Inflammatory macrophage treated with lipopolysaccharide for 1 hour (primary cell): ENCODE results near the gene ERC2.

ENCODE experiments used
- DNase-seq, 2 donors: peaks; one replicate each; pipeline ENCODE4 v3.0.0-alpha.2; 2020 to 2022

Gene ERC2

GRCh38 chr3:55564726-55565125, 903.5 kb downstream of the ERC2 start:
- DNase-seq = no peak

GRCh38 chr3:55562700-55563099, 905.6 kb downstream of the ERC2 start:
- no peak for DNase-seq

DNA sequence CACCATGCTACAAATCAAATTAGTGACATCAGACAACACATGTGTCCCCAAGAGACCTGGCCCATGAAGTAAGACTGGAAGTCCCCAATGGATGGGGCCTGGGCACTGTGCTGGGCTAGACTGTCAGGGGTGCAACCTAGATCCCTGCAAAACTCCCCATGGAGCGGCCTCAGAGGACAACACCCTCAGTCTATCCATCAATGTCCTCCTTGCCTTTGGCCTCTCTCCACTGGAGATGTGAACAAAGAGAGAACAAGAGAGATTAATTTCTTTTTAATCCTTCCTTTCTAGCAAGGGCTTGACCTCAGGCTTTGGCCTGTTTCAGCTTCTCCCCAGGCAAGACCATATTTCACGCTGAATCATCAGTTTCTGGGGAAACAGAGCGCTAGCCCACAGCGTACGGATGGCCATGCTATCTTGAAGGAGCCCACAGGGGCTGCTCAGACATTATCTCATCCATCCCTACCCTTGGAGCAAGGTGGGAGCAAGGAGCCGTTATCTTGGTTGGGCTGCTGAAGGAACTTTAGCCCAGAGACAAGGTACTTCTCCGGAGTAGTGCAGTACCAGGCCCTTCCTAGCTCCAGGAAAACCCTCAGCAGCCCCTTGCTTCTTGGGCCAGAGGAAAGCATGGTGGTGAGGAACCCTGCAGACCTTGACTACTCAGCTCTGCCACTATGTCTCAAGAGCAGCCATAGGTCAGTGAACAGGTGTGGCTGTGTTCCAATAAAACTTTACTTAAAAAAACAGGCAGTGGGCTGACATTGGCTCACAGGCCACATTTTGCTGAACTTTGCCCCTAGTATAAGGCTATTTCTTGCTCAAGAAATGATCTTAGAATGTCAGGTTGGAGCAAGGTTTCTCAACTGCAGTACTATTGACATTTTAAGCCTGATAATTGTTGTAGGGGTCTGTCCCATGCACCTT, 908.5 kb downstream of the ERC2 start:
- no peak for DNase-seq

GRCh38 chr3:55558316-55558715, 910.0 kb downstream of the ERC2 start:
- no peak for DNase-seq

DNA sequence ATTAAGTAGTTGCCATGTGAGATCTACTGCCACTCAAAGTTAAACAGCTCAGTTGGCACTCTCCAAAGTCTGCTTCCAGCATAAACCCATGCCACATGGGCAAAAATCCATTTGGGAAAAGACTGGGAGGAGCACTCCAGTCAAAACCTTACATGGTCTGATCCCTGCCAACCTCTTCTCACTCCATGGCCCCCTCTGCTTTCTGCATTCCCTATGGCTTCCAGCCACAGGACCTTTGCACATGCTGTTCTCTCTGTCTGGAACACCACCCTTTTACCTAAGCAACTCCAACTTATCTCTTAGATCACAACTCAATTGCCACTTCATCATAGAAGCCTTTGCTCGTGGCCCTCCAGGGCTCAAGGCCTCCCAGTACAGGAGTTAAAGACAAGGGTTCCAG, 910.7 kb downstream of the ERC2 start:
- DNase-seq = no peak

DNA sequence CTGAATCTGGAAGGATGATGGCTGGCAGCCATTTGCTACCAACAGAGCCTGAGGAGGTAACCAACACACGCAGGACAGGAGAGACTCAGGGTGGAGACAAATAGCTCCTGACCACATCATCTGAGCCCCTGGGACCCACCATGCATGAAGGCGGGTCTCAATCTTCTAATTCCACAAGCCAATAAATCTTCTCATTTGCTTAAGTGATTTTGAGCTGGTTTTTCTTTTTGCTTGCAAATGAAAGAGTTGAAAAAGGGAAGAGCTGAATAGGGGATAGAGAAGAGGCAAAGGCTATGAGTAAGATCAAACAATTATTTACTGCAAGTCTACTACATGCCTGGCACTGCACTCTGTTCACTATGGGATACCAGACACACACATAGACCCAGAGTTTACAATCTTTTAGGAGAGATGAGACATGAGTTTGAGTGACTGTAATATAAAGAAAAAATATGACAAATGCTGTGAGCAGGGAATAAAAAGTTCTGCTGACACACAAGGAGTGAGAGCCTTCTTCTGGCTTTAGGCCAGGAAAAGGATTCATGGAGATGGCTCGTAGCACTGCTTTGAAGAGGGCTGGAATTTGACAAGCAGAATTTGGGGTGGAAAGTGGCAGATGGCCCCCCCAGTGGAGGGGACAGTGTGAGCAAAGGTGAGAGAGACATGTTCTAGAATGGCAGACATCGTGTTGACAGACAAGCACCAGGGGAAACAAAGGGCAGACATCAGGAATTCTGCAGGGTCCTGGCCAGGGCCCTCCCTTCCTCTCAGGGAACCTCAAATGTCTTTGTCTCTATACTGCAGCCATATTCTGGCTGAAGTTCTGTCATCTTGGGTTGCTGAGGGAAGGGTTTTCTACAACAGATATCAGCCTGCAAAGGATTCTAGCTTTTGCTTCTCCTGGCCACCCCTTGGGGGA, 911.4 kb downstream of the ERC2 start:
- no peak for DNase-seq

DNA sequence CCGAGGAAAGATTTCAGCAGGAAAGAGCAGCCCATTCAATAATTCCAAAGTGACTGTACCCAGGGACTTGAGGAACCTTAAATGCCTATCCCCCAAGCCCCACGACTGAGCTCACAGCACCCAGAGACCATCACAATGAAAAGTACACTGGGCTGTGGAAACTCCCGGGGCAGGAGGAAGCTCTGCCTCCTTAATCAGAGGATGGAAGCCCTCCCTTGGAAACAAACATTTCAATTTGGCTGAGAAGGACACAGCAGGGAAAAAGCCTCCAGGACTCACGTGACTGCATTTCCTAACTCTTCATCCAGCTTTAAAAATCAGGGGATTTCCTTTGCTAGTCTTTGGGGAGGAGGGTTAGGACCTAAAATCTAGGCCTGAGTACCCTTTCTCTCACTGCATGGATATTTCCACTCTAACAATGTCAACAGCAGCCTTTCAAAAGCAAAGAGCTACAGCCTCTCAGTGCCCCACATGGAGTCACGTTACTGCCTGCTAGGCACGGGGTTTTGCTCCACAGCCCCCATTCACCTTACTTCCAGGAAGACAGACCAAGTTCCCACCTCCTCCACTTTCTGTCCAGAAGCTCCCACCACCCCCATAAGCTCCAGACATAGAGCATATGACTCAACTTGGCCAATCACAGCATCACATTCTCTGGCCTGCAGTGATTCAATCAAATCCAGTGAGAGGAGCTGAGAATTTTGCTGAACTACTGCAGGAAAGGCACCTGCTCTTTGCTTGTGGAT, 912.2 kb downstream of the ERC2 start:
- no peak for DNase-seq

DNA sequence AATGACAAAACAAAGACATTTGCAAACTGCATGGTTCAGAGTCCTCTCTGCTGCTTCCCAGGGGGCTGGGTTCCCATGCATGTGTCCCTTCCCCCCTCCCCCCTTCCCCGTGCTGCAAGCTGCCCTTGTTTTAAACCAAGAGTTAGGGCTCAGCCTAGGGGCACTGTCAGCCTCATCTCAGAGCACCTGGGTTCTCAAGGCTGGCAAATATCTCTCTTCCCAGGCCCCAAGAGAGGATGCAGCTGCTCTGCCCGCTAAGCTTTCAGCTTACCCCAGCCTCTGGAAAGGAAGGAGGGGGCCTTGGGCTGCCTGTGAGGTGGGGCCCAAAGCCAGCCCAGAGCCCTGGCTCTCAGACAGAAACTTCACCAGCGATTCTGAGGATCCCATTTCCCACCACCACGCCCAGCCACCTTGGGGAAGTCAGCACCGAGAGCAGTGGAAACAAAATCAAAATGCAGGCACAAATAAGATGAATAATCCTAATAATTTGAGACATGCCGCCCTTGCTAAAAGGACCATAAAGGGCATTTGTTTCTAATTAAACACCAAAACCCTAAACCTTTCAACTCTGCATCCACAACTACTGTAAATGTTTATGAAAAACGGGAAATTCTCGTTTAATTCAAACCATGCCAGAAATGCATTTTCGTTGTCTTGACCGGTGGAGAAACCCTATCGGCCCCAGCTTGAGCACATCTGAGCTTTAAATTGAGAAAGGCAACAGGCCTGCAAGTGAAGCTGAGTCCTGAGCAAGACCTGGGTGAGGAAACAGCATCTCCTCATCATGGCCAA, 913.4 kb downstream of the ERC2 start:
- DNase-seq = no peak

- DNase-seq = no peak
Observed at GRCh38 chr3:55551644-55552043, 916.6 kb downstream of the ERC2 start.

DNA sequence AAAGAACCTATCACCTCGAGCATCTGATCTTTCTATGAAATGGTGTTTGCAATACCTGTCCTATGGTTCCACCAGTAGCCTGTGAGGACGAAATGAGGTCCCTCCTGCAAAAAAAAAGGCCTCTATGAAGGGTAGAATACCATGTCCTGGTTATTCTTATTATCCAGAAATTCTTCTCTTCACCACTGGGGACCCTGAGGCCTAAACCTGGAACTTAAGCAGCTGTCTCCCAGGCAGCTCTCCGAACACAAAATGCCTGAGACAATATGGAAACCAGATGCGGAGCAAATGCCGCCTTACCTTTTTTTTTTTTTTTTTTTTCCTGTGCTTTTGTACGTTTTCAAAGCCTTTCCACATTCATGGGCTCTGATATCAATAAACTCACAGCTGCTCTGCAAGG, 919.1 kb downstream of the ERC2 start:
- DNase-seq = no peak

- DNase-seq = no peak
Observed at GRCh38 chr3:55546866-55547669, 921.2 kb downstream of the ERC2 start.

DNA sequence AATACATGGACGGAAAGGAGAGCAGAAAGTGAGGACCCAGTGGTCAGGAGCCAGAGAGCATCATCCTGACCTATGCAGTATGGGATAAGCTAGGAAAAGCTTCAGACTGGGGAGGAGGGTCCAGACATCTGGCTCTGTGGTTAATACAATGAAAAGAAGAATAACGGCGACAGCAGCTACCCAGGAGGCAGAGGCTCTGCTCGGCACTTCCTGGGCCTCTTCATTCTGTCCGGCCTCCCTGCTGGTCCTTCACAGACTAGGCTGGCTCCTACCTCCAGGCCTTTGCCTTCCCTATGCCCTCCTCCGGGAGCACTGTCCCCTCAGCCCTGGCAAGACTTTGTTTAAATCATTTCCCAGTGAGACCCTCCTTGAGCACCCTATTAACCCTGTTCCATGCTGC, 922.3 kb downstream of the ERC2 start:
- no peak for DNase-seq

DNA sequence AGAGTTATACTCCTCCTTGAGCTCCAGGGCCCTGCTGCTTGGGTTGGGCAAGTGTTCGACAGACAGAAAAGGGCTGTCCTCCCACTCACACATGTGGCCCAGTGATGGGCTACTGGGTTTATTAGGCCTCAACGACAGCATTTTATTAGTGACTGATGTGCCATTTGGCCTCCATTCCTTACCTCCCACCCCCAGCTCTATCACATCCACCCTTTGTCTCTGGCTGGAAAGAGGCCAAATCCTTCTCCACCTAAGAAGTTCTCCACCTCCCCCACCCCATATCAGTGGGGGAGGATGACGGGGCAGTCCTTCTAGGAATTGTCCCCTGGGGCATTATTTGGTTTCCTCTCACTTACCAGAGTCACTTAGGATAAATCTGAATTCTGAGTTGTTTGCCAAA, 924.0 kb downstream of the ERC2 start:
- DNase-seq = no peak

DNA sequence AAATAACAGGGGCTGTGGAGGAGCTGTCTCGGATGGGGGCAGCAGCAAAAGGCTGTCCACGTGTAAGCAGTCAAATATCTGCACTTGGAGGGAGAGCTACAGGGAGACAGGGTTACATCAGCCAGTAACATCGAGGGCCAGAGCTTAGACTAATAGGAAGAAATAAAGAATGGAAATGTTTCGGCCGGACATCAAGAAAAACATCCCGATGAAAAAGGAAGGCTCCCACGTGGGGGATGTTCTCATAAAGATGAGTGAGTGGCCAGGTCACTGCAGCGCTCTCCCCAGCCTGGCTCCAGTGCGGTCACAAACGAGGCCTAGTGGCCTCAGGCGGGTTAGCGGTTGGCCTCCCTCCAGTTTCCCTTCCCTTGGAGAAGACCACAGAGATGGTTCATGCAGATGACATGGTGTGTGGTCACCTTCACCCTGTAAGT, 925.1 kb downstream of the ERC2 start:
- DNase-seq = no peak

DNA sequence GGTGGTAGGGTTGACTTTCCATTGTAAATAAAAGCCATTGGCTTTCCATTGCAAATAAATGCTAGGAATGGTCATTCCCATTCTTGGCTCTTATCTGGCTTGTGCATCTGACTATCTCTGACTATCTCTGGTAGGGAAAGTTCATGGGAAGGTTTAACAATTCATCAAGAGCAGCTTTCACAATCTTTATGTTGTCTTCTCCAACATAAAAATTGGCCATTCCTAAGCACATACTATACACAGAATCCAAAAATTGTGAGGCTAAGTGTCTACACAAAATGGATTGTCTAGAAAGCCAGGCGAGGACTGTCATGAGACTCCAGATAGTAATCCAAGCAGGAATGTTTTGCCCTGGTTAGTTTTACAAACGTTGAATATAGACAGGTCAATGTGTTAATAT, 926.8 kb downstream of the ERC2 start:
- DNase-seq = no peak

GRCh38 chr3:55541016-55541415, 927.3 kb downstream of the ERC2 start:
- DNase-seq = no peak

GRCh38 chr3:55540579-55540978, 927.7 kb downstream of the ERC2 start:
- no peak for DNase-seq

DNA sequence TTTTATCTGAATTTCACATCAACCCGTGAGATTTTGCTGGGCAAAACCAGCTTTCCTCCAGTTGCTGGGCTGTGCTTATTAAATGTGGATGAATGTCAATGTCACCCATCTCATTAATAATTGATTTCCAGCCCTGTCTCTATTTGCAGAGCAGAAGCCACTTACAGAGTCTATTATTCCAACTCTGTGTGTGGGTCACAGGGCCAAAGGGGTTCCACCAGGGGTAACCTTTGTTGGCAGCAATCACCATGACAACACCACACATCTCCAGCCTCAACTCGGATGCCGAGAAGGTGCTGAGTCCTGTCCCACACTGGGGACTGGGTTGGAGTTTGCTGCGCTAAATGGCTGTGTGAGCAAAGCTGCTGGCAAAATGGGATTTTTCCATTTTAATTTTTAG, 930.1 kb downstream of the ERC2 start:
- no peak for DNase-seq

DNA sequence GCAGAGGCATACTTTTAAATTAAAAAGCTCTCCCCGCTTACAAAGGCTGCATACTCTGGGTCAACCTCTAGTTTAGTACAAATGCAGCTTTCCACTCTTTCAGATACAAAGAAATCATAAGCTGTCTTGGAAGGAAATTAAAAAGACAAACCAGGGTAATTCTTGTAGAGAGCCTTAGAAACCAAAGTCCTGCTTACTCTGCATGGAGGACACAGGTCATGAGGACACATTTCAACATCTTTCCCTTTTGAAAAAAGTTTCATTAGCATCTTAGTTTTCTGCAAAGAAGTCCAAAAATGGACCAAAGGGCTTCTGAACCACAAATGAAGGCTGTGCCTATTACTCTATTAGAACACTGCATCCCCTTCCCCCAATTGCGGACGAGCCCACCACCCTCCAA, 930.7 kb downstream of the ERC2 start:
- no peak for DNase-seq

DNA sequence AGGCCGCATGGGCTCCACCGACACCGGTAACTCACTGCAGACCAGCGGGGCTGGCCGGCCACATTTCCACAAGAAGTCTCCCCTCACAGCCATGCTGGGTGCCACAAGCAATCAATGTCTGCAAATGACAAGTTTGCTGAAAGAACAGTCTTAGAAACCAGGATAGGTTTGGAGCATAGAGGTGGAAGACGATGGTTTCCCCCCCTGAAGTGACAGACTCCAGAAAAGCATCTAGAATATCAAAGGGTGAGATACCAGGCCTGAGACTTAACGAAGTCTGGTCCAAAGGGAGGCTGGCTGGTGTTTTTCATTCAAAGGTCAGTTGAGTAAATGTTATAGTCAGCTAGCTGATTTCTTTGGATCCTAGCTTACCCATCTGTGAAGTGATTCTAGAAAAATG, 931.1 kb downstream of the ERC2 start:
- DNase-seq = no peak

DNA sequence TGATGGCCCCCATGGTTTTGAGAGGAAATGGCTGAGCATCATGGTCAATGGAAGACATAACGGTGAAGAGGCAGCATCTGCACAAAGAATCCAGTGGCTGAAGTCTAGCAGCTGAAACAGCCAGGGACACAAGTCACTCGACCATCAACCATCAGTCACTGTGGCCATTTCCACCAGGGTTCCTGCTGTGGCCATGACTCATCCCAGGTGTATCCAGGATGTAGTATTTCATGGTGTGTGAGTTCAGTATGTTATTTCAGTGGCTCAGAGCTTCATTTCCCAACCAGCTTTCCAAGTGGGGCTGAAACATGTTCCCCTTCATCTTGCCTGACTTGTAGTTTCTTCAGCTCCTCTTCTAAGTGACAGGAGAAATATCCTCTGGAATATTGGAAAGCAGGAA, 933.4 kb downstream of the ERC2 start:
- DNase-seq = no peak
